Cardiac muscle cell (in vitro differentiated cells and primary cell): Measurements from ENCODE around the gene SKIC2. TPM values are rescaled to one million over a fixed set of nuclear protein-coding genes. Genes with fewer than 3 reads are reported as not detected.

Source experiments
- polyA plus RNA-seq: library from polyadenylated mRNA; unstranded; fragments of >200 nt; fragmentation: Nextera tagmentation; extraction: Ambion mirVana; gene quantifications from 2 replicates; pipeline ENCODE4 v1.2.1, GENCODE V29; 2016
- total RNA-seq: library from RNA; depleted of rRNA; stranded (reverse); fragments of >200 nt; gene quantifications from 2 replicates; pipeline ENCODE4 v1.2.3, GENCODE V29; 2016

SKIC2 gene
- total and polyA plus RNA-seq, 2 experiments from 2014 or later = 53.1 to 62.6 TPM

Other genes with a start within 250 kb of the SKIC2 start
Only the 30 nearest of the 35 such genes appear.
- 134 and 138 TPM in 2 replicates for gene DDAH2, start 229.9 kb upstream of the SKIC2 start, total RNA-seq
- gene DDAH2, start 229.9 kb upstream of the SKIC2 start, polyA plus RNA-seq = 154 and 170 TPM in 2 replicates
- 226 and 274 TPM in 2 replicates for gene CLIC1, start 222.6 kb upstream of the SKIC2 start, total RNA-seq
- gene CLIC1, start 222.6 kb upstream of the SKIC2 start, polyA plus RNA-seq = 318 and 326 TPM in 2 replicates
- 6.6 and 39.4 TPM in 2 replicates for gene MSH5, start 219.2 kb upstream of the SKIC2 start, total RNA-seq
- 7.4 and 16.4 TPM in 2 replicates for gene MSH5, start 219.2 kb upstream of the SKIC2 start, polyA plus RNA-seq
- 3.9 and 11.6 TPM in 2 replicates for gene SAPCD1, start 196.5 kb upstream of the SKIC2 start, total RNA-seq
- gene SAPCD1, start 196.5 kb upstream of the SKIC2 start, polyA plus RNA-seq = 2.1 and 4.2 TPM in 2 replicates
- 16.1 and 24.7 TPM in 2 replicates for gene VWA7, start 181.8 kb upstream of the SKIC2 start, total RNA-seq
- 9.9 and 12.3 TPM in 2 replicates for gene VWA7, start 181.8 kb upstream of the SKIC2 start, polyA plus RNA-seq
- 46.3 and 49.7 TPM in 2 replicates for gene VARS1, start 163.4 kb upstream of the SKIC2 start, total RNA-seq
- 51.5 and 63.9 TPM in 2 replicates for gene VARS1, start 163.4 kb upstream of the SKIC2 start, polyA plus RNA-seq
- 58.9 and 64.2 TPM in 2 replicates for gene LSM2, start 152.2 kb upstream of the SKIC2 start, total RNA-seq
- 76.8 and 88.6 TPM in 2 replicates for gene LSM2, start 152.2 kb upstream of the SKIC2 start, polyA plus RNA-seq
- 1.6 and 3.1 TPM in 2 replicates for gene HSPA1L, start 143.9 kb upstream of the SKIC2 start, total RNA-seq
- gene HSPA1L, start 143.9 kb upstream of the SKIC2 start, polyA plus RNA-seq = 4.5 and 5.2 TPM in 2 replicates
- gene HSPA1A, start 143.6 kb upstream of the SKIC2 start, total RNA-seq = 122 and 167 TPM in 2 replicates
- gene HSPA1A, start 143.6 kb upstream of the SKIC2 start, polyA plus RNA-seq = 51.2 and 92.3 TPM in 2 replicates
- 184 and 226 TPM in 2 replicates for gene HSPA1B, start 131.4 kb upstream of the SKIC2 start, total RNA-seq
- gene HSPA1B, start 131.4 kb upstream of the SKIC2 start, polyA plus RNA-seq = 88.0 and 88.8 TPM in 2 replicates
- gene NEU1, start 96.4 kb upstream of the SKIC2 start, total RNA-seq = 26.6 and 34.9 TPM in 2 replicates
- gene NEU1, start 96.4 kb upstream of the SKIC2 start, polyA plus RNA-seq = 27.3 and 27.6 TPM in 2 replicates
- not detected in 2 replicates for gene SLC44A4, start 80.2 kb upstream of the SKIC2 start, total RNA-seq
- gene SLC44A4, start 80.2 kb upstream of the SKIC2 start, polyA plus RNA-seq = 0.60 TPM in 1 of 2 replicates, not detected in the other
- 98.3 and 120 TPM in 2 replicates for gene EHMT2, start 61.5 kb upstream of the SKIC2 start, total RNA-seq
- gene EHMT2, start 61.5 kb upstream of the SKIC2 start, polyA plus RNA-seq = 89.6 and 115 TPM in 2 replicates
- 20.1 and 32.0 TPM in 2 replicates for gene ZBTB12, start 57.1 kb upstream of the SKIC2 start, total RNA-seq
- 0.62 TPM in 1 of 2 replicates, not detected in the other for gene ZBTB12, start 57.1 kb upstream of the SKIC2 start, polyA plus RNA-seq
- gene C2, start 31.5 kb upstream of the SKIC2 start, total RNA-seq = 1.9 TPM in 2 replicates
- gene C2, start 31.5 kb upstream of the SKIC2 start, polyA plus RNA-seq = 0.48 and 1.5 TPM in 2 replicates
- 0.42 and 0.66 TPM in 2 replicates for gene CFB, start 13.1 kb upstream of the SKIC2 start, total RNA-seq
- 1.3 TPM in 1 of 2 replicates, not detected in the other for gene CFB, start 13.1 kb upstream of the SKIC2 start, polyA plus RNA-seq
- gene NELFE, start 204 bp upstream of the SKIC2 start, total RNA-seq = 165 and 186 TPM in 2 replicates
- 146 and 201 TPM in 2 replicates for gene NELFE, start 204 bp upstream of the SKIC2 start, polyA plus RNA-seq
- 36.7 and 44.9 TPM in 2 replicates for gene DXO, start 13.0 kb downstream of the SKIC2 start, total RNA-seq
- gene DXO, start 13.0 kb downstream of the SKIC2 start, polyA plus RNA-seq = 37.6 and 49.9 TPM in 2 replicates
- gene C4A, start 22.9 kb downstream of the SKIC2 start, total RNA-seq = 2.1 and 2.2 TPM in 2 replicates
- 1.9 and 2.5 TPM in 2 replicates for gene C4A, start 22.9 kb downstream of the SKIC2 start, polyA plus RNA-seq
- gene C4B, start 55.6 kb downstream of the SKIC2 start, total RNA-seq = 4.1 and 4.2 TPM in 2 replicates
- gene C4B, start 55.6 kb downstream of the SKIC2 start, polyA plus RNA-seq = 2.7 and 5.8 TPM in 2 replicates
- gene CYP21A2, start 79.2 kb downstream of the SKIC2 start, total RNA-seq = 0.92 and 1.0 TPM in 2 replicates
- 0.62 TPM in 1 of 2 replicates, not detected in the other for gene CYP21A2, start 79.2 kb downstream of the SKIC2 start, polyA plus RNA-seq
- 3.0 and 9.3 TPM in 2 replicates for gene TNXB, start 150.2 kb downstream of the SKIC2 start, total RNA-seq
- 0.92 and 1.7 TPM in 2 replicates for gene TNXB, start 150.2 kb downstream of the SKIC2 start, polyA plus RNA-seq
- 39.7 and 60.8 TPM in 2 replicates for gene ATF6B, start 169.1 kb downstream of the SKIC2 start, total RNA-seq
- 43.0 and 49.5 TPM in 2 replicates for gene ATF6B, start 169.1 kb downstream of the SKIC2 start, polyA plus RNA-seq
- 7.0 and 7.7 TPM in 2 replicates for gene FKBPL, start 171.1 kb downstream of the SKIC2 start, total RNA-seq
- 10.0 and 14.2 TPM in 2 replicates for gene FKBPL, start 171.1 kb downstream of the SKIC2 start, polyA plus RNA-seq
- gene PRRT1, start 192.8 kb downstream of the SKIC2 start, total RNA-seq = 0.78 and 4.4 TPM in 2 replicates
- 4.9 and 6.2 TPM in 2 replicates for gene PRRT1, start 192.8 kb downstream of the SKIC2 start, polyA plus RNA-seq
- gene PPT2, start 195.0 kb downstream of the SKIC2 start, total RNA-seq = 42.7 and 147 TPM in 2 replicates
- gene PPT2, start 195.0 kb downstream of the SKIC2 start, polyA plus RNA-seq = 34.6 and 50.2 TPM in 2 replicates
- 10.2 and 18.7 TPM in 2 replicates for gene EGFL8, start 205.4 kb downstream of the SKIC2 start, total RNA-seq
- 10.1 and 15.2 TPM in 2 replicates for gene EGFL8, start 205.4 kb downstream of the SKIC2 start, polyA plus RNA-seq
- 128 and 146 TPM in 2 replicates for gene AGPAT1, start 216.9 kb downstream of the SKIC2 start, total RNA-seq
- gene AGPAT1, start 216.9 kb downstream of the SKIC2 start, polyA plus RNA-seq = 69.3 and 69.6 TPM in 2 replicates
- 180 and 188 TPM in 2 replicates for gene RNF5, start 219.2 kb downstream of the SKIC2 start, total RNA-seq
- gene RNF5, start 219.2 kb downstream of the SKIC2 start, polyA plus RNA-seq = 232 and 237 TPM in 2 replicates
- gene AGER, start 225.1 kb downstream of the SKIC2 start, total RNA-seq = 5.0 and 13.5 TPM in 2 replicates
- 4.8 and 9.8 TPM in 2 replicates for gene AGER, start 225.1 kb downstream of the SKIC2 start, polyA plus RNA-seq